ENCODE results near the gene PSMC6.
A peak's percentile ranks its signal among the peaks of the same experiment; 100 is the strongest.

The PSMC6 gene

GRCh38 chr14:52730709-52731111 lies 23.7 kb downstream of the PSMC6 start:
- no peak for TF ChIP-seq CTCF (IDR thresholded peaks at IDR 0.05; ENCODE audit: insufficient read depth, low read length, poor library complexity, severe bottlenecking)
- Histone ChIP-seq H3K4me3 (replicated peaks; ENCODE audit: low read depth, low read length) (peak overlapping the region; percentile 95), H3K27me3 (replicated peaks; ENCODE audit: control insufficient read depth, insufficient read depth, low read length) (no peaks in the 10 kb centered on the region), H3K36me3 (ENCODE audit: control insufficient read depth, insufficient read depth, low read length) (no peaks in the 10 kb centered on the region)
- DNase-seq (ENCODE audit: extremely low read depth, insufficient read length), result no peak

GRCh38 chr14:52733824-52734223 lies 26.8 kb downstream of the PSMC6 start:
- Histone ChIP-seq H3K36me3 (ENCODE audit: control insufficient read depth, insufficient read depth, low read length) (no peaks in the 10 kb centered on the region), H3K4me3 (replicated peaks; ENCODE audit: low read depth, low read length) (no peak overlapping the region), H3K27me3 (replicated peaks; ENCODE audit: control insufficient read depth, insufficient read depth, low read length) (no peaks in the 10 kb centered on the region)
- no peak for DNase-seq (ENCODE audit: extremely low read depth, insufficient read length)
- TF ChIP-seq CTCF (IDR thresholded peaks at IDR 0.05; ENCODE audit: insufficient read depth, low read length, poor library complexity, severe bottlenecking), result no peak

GRCh38 chr14:52735921-52736489 lies 29.0 kb downstream of the PSMC6 start:
- H3K27me3 ChIP-seq (replicated peaks; ENCODE audit: control insufficient read depth, insufficient read depth, low read length), result no peaks in the 10 kb centered on the region

GRCh38 chr14:52738409-52738808 lies 31.4 kb downstream of the PSMC6 start:
- no peaks in the 10 kb centered on the region for H3K27me3 ChIP-seq (replicated peaks; ENCODE audit: control insufficient read depth, insufficient read depth, low read length)
- no peak overlapping the region for H3K4me3 ChIP-seq (replicated peaks; ENCODE audit: low read depth, low read length)
- no peaks in the 10 kb centered on the region for H3K36me3 ChIP-seq (ENCODE audit: control insufficient read depth, insufficient read depth, low read length)
- no peak for TF ChIP-seq CTCF (IDR thresholded peaks at IDR 0.05; ENCODE audit: insufficient read depth, low read length, poor library complexity, severe bottlenecking)
- no peak for DNase-seq (ENCODE audit: extremely low read depth, insufficient read length)

More at GRCh38 chr14:52735921-52736489, 29.0 kb downstream of the PSMC6 start:
- Histone ChIP-seq H3K4me3 (replicated peaks; ENCODE audit: low read depth, low read length) (no peak overlapping the region), H3K36me3 (ENCODE audit: control insufficient read depth, insufficient read depth, low read length) (no peaks in the 10 kb centered on the region)
- DNase-seq (ENCODE audit: extremely low read depth, insufficient read length), result no peak
- no peak for TF ChIP-seq CTCF (IDR thresholded peaks at IDR 0.05; ENCODE audit: insufficient read depth, low read length, poor library complexity, severe bottlenecking)

- no peak overlapping the region for H3K4me3 ChIP-seq (replicated peaks; ENCODE audit: low read depth, low read length)
- TF ChIP-seq CTCF (IDR thresholded peaks at IDR 0.05; ENCODE audit: insufficient read depth, low read length, poor library complexity, severe bottlenecking), result no peak
- no peak for DNase-seq (ENCODE audit: extremely low read depth, insufficient read length)
- H3K27me3 ChIP-seq (replicated peaks; ENCODE audit: control insufficient read depth, insufficient read depth, low read length), result no peaks in the 10 kb centered on the region
- H3K36me3 ChIP-seq (ENCODE audit: control insufficient read depth, insufficient read depth, low read length), result no peaks in the 10 kb centered on the region; the same call in 1 of the 2 replicates
Measured at GRCh38 chr14:52740751-52741150, 33.8 kb downstream of the PSMC6 start.

- H3K27me3 ChIP-seq (replicated peaks; ENCODE audit: control insufficient read depth, insufficient read depth, low read length), result no peaks in the 10 kb centered on the region
- no peak for DNase-seq (ENCODE audit: extremely low read depth, insufficient read length)
- H3K36me3 ChIP-seq (ENCODE audit: control insufficient read depth, insufficient read depth, low read length), result no peaks in the 10 kb centered on the region; the same call in 1 of the 2 replicates
- H3K4me3 ChIP-seq (replicated peaks; ENCODE audit: low read depth, low read length), result no peak overlapping the region
- no peak for TF ChIP-seq CTCF (IDR thresholded peaks at IDR 0.05; ENCODE audit: insufficient read depth, low read length, poor library complexity, severe bottlenecking)
Measured at GRCh38 chr14:52741865-52742264, 34.9 kb downstream of the PSMC6 start.

Measured in GM06990 (cell line).